ENCODE measurements around the gene QSOX1.
A peak's percentile ranks its signal among the peaks of the same experiment; 100 is the strongest.

Gene QSOX1

DNA sequence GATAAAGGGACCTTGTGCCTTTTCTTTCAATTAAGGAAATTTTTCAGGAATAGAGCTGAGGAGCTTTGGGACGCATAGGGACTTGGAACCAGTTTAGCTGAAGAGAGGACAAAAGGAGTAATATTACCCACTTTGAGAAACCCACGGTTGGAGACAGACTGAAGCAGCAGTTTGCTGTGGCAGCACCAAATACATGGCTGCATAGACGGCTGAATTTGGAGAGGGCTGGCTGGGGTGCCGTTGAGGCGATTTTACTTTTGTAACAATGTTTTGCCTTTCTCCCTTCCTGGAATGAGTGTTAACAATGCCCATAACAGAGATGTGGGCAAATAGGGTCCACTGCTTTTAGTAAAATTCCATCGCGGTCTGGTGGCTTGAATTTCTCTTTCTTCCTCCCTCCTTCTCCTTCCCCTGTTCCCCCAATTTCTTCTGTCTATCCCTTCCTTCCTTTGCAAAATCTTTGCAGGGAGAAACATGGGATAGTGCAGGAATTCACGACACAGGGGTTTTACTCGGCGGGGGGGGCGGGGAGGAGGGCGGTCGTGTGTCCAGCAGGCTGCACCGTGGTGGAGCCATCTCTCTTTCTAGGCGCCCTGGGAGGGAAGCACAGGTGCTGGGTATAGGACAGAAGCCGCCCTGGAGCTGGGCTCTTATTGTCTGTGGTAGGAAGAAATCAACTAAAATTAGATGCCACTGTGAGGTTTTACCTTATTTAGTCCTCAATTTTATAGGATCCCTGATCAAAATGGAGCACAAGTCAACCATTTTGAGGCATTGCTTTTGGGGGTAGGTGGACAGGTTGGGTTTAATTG, 82.2 kb downstream of the QSOX1 start:
- DNase-seq = no peak

DNA sequence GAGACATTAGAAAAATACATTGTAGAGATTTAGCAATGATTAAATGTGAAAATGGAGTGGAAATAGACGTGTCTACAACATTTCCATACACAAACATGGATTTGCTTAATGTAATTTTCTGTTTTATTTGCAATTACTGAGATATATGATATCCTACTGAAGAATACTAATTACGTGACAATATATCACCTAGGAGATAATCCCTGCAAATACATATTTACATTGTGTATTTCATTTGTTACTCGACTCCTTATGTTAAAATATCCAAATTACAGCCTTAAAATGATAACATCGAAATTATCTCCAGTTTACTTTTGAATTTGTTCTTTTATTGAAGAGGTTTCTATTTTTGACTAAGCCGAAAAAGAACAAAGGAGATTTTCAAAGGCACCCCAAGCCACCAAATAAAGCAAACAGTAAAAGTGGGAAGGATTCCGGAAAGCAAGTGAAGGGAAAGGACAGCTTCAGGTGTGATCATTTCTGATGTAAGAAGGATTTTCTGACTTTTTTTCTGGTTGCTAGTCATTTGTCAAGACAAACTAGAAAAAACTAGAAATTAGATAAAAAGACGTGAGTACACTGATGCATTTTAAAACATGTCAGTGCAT, 83.3 kb downstream of the QSOX1 start:
- DNase-seq = no peak

DNA sequence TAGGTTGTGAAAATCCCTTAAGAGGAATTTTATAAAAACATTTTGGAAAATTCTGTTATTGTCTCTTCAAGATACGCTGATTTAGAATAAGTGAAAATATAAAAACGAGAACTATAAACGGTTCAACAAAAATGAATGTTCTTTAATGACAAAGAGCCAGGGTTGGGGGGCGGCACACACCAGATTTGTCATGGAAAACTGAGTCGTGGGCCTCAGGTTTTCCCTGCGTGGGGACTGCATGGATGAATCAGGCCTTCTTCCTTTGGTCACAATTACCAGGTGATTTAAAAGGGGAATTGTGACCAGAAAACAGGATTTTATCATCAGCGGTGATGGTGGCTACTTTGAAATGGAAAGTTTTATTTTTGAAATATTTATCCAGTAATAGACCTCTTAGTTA, 84.0 kb downstream of the QSOX1 start:
- no peak for DNase-seq

DNA sequence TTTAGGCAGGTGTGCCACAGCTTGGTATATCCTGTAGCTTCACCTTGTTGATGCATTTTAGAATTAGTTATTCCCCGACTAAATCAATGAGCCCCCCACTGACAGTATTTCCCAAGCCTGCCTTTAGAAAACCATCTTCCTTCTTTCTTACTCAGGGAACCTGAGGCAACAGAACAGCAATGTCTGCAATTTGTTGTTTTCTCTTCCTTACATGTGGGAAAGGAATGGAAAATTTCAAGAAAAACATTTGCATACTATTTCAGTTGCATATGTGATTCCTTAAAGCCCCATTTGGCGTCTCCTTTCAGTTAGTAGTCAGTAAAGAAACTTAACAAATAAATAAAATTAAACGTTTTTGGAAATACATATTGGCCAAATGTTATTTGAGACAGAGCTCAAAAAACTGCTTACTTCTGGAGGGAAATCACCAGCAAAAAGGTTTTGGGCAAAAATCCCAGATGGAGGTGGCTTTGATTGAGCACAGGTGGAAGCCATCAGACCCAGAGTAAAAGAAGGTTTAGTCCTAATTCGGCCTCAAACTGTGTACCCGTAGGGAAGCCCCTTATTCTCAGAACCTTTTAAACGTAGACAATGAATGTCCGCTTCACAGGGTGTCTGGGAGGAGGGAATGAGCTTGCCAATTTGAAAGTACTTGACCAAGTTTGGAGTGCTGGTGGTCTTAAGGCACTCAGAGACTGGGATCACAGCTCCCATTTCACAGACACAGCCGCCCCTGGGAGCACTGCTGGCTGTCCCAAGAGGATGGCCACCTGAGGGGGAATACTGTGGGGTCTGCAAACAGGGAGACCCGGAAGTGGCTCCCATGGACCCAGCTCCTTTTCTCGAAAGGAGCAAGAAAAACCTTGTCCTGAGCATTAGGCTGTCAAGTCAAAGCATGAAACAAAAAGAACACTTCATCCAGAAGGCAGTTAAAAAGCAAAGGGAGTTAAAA, 84.8 kb downstream of the QSOX1 start:
- DNase-seq = no peak

DNA sequence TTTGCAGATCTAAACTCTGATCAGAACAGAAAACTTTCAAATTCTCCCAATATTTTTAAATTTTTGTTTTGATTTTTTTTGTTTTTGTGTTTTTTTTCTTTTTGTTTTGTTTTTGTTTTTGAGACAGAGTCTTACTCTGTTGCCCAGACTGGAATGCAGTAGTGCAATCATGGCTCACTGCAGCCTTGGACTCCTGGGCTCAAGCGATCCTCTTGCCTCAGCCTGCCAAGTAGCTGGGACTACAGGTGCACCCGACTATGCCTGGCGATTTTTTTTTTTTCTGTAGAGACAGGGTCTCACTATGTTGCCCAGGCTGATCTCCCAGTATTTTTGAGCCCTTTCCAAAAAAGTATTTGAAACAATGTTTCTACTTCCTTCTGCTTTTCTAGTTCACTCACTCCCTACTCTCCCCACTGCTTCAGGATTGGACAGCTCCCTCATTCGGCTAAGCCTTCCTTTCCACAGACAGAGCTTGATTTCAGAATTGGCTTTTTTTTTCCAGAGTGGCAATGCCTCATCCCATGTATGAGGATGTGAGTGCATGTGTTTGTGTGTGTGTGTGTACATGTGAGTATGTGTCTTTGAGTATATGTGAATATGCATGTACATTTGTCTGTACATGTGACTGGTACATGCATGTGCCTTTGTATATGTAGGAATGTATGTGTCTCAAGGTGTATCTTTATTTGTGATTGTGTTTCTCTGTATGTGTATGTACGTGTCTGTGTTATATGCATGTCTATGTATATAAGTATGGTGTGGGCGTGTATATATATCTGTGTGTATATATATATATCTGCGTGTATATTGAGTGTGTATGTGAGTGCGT, 87.3 kb downstream of the QSOX1 start:
- no peak for DNase-seq

DNA sequence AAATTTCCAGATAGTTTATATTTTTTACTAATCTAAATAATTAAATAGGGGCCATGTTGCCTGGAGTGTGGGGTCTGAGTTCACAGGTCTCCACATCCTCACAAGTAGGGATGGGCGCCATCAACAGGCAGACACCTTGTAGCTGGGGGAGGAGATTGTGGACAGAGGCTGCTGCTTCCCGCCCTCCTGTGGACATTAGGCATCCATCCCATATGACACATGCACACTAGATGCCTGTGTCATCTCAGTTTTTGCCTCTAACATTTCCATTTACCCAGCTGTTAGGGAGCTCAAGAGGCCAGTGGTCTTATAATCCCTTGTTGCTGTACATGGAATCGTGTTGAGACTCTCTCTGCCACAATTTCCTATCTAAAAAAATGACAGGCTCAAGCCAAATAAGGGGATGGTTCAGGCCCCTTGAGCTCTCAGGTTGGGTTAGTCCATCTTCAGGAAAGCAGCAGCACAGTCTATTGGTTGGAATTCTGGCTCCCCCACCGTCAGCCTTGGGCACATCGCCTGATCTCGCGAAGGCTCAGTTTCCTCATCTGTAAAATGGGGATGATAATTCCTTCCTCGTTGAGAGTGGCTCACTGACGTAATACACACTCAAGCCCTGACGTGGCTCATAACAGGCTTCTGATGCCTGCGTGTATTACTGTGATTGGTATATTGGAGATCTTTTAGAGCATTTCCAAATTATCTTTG, 89.0 kb downstream of the QSOX1 start:
- DNase-seq = no peak

DNA sequence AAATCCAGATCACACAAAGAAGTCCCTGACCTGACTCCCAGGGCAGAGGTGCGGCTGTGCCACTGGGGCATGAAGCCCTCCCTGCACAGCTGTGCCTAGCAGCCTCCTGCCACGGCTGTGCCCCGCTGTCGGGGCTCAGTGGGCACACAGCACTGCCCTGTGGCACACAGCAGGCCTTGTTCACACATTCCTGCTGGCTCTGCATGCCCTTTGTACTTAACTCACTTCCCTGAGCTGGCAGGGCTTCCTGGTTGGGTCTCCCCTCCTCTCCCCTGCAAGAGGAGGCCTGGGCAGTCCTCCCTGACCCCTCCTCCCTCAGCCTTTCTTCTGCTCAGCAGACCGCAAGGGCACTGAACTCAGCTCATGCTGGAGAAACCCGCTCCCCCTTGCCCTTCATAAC, 90.2 kb downstream of the QSOX1 start:
- DNase-seq = no peak

DNA sequence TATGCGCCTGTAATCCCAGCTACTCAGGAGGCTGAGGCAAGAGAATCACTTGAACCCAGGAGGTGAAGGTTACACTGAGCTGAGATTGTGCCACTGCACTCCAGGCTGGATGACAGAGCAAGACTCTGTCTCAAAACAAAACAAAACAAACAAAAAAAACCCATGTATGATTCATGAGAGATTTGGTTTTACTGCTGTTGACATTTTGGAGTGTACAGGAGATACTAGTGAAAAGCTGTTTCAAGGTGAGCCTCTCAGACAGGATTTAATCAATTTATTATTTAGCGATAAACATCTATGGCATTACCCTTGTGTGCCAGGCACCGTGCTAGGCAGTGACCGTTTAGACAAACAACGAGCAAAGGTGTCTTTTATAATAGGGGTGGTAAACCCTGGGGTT, 91.9 kb downstream of the QSOX1 start:
- no peak for DNase-seq

- DNase-seq = no peak
Measured at GRCh38 chr1:180247061-180247460, 92.4 kb downstream of the QSOX1 start.

DNA sequence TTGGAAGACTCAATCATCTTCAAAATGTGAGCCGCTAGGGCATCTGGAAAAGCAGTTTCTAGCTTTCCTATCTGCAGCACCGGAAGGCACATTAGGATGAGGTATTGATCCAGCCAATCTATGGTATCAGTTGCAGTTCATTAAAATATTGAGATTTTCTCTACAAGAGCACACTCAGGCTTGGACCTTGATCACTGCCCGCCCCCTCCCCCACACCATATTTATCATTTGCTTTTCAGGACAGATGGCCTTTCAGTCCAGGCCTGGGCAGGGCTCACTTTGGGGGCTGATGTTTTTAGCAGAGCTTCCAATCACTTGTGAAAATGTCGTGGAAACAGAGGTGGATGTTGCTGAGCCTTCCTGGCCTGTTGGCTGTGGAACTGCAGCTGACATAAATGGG, 92.9 kb downstream of the QSOX1 start:
- no peak for DNase-seq

GRCh38 chr1:180248176-180248575, 93.5 kb downstream of the QSOX1 start:
- DNase-seq = no peak

- no peak for DNase-seq
Measured at GRCh38 chr1:180248731-180249681, 94.3 kb downstream of the QSOX1 start.

- DNase-seq = no peak
Measured at GRCh38 chr1:180249725-180250498, 95.2 kb downstream of the QSOX1 start.

GRCh38 chr1:180250499-180250770, 95.8 kb downstream of the QSOX1 start:
- no peak for DNase-seq

DNA sequence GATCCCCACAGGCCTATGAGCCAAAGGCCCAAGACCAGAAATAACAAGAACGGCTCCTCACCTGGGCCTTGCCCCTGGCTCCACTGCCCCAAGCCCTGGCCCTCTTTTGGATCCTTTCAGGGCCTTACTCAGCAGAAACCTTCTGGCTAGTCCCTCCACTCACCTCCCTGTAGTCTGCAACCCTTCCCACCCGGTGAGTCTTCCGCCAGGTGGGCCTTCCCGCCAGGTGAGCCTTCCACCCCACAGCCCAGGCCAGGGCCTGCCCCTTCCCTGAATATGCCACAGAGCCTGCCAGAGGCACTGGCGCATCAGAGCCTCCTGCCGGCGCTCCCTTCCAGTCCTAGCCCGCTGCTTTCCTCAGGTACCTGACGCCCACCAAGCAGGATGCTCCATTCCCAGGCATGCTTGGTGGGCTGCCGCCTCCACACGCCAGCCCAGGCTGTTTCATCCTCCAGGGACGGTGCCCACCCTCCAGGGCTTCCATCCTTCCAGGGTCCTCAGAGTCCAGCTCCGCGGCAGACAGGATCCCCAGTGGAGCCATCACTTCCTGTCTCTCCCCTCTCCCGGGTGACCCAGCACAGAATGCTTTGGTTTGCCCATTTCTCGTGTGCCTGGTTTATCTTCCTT, 96.3 kb downstream of the QSOX1 start:
- no peak for DNase-seq

DNA sequence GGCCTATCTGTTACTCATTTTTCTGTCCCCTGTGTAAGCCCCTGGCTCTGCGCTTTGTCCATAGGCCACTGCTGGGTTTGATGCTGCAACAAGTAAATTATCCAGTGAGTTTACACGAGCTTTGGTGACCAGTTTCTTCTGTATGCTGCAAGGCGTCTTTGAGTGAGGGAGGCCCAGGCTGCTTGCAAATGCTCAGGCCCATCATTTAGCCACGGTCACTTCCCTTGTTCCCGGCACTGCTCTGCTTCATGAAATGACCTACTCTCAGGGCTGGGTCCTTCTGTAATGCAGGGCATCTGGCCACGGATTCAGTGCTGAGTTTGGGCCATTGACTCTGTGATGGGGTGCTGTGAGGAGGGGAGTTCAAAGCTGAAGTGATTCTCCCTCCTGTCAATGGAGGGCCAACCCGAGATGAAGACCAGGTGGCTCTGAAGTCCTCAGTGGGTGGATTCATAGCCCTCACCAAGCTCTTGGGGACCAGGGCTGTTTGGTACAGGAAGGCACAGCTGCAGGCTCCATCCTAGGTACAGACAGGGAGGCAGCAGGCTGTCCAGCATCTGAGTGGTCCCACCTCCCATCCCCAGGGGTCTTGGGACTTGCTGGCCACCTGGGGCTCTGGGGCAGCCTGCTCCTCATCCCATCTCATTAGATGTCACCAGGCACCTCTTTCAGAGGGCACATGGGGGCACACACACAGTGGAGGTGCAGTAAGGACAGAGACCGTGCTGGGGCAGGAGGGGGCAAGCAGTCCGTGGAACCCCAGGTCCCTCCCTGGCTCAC, 97.0 kb downstream of the QSOX1 start:
- no peak for DNase-seq

GRCh38 chr1:180252638-180253536, 98.2 kb downstream of the QSOX1 start:
- DNase-seq = peak; percentile 14
